Peyer's patch (tissue), 4 donors: ENCODE measurements around the gene CALCA.

ENCODE experiments used
- POLR2A ChIP-seq, 2 donors: fragments of 450-650 bp; IDR thresholded peaks; one replicate each; pipeline ENCODE4 v1.5.1; 2017; ENCODE audit warnings: antibody characterized with exemption in 2 of 2, mild to moderate bottlenecking in 2 of 2, moderate library complexity in 2 of 2
- TF ChIP-seq, protein P1 (sequence below), 6 experiments: fragments of 450-650 bp in 4 of 6; fragments of 200-600 bp in 2 of 6; sonication (generic) in 1 of 6; IDR thresholded peaks; one replicate each; pipeline ENCODE4 v1.5.1; 2017 to 2019; ENCODE audit warnings: antibody characterized with exemption in 6 of 6, mild to moderate bottlenecking in 3 of 6, moderate library complexity in 1 of 6

DNA sequence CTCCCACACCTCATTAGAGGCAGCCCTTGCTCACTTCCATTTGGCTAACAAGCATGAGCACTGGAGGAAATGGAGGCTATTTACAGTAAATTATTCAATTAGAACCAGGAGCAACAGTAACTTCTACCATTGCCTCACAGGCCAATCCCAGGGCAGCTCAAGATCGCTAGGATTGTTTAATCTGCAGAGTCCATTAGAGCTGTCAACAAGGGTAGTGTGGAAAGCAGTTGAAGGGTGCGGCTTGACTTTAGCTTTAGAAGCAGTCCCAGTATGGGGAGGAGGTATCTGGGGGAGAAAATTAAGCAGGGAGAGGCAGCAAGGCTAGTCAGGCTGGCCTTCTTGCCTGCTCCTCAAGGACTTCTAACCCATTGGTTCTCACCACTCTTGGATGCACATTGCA is 41.8 kb downstream of the CALCA start:
- no peak for TF ChIP-seq POLR2A (IDR thresholded peaks at IDR 0.05)
- TF ChIP-seq, protein P1, sequence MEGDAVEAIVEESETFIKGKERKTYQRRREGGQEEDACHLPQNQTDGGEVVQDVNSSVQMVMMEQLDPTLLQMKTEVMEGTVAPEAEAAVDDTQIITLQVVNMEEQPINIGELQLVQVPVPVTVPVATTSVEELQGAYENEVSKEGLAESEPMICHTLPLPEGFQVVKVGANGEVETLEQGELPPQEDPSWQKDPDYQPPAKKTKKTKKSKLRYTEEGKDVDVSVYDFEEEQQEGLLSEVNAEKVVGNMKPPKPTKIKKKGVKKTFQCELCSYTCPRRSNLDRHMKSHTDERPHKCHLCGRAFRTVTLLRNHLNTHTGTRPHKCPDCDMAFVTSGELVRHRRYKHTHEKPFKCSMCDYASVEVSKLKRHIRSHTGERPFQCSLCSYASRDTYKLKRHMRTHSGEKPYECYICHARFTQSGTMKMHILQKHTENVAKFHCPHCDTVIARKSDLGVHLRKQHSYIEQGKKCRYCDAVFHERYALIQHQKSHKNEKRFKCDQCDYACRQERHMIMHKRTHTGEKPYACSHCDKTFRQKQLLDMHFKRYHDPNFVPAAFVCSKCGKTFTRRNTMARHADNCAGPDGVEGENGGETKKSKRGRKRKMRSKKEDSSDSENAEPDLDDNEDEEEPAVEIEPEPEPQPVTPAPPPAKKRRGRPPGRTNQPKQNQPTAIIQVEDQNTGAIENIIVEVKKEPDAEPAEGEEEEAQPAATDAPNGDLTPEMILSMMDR (IDR thresholded peaks at IDR 0.05): no peak
